ENCODE data around the gene MRPL46.

DNA sequence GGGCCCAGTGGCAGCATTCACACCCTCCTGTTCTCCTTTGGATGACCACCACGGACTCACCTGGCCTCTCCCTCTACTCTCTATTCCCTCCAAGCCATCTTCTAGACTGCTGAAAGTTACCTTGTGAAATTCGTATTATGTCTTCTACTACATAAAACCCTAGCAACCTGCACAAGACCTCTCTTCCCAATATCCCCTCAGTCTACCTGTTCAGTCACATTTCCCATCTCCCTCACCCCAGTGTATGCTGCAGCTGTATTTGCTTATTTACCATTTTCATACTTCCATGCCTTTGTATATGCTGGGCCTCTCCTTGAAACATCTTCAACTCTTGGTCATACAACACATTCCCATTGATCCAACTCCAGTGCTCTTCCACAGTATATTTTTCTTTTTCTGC lies 44.0 kb upstream of the MRPL46 start:
- TF ChIP-seq, protein P1, sequence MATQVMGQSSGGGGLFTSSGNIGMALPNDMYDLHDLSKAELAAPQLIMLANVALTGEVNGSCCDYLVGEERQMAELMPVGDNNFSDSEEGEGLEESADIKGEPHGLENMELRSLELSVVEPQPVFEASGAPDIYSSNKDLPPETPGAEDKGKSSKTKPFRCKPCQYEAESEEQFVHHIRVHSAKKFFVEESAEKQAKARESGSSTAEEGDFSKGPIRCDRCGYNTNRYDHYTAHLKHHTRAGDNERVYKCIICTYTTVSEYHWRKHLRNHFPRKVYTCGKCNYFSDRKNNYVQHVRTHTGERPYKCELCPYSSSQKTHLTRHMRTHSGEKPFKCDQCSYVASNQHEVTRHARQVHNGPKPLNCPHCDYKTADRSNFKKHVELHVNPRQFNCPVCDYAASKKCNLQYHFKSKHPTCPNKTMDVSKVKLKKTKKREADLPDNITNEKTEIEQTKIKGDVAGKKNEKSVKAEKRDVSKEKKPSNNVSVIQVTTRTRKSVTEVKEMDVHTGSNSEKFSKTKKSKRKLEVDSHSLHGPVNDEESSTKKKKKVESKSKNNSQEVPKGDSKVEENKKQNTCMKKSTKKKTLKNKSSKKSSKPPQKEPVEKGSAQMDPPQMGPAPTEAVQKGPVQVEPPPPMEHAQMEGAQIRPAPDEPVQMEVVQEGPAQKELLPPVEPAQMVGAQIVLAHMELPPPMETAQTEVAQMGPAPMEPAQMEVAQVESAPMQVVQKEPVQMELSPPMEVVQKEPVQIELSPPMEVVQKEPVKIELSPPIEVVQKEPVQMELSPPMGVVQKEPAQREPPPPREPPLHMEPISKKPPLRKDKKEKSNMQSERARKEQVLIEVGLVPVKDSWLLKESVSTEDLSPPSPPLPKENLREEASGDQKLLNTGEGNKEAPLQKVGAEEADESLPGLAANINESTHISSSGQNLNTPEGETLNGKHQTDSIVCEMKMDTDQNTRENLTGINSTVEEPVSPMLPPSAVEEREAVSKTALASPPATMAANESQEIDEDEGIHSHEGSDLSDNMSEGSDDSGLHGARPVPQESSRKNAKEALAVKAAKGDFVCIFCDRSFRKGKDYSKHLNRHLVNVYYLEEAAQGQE (IDR thresholded peaks at IDR 0.05; ENCODE audit: borderline replicate concordance): no peak
- TF ChIP-seq RAD21 (conservative IDR thresholded peaks at IDR 0.05) (no peak), EZH2 (IDR thresholded peaks at IDR 0.05; ENCODE audit: borderline replicate concordance, insufficient read depth, low read length, poor library complexity, severe bottlenecking) (no peak), MXI1 (conservative IDR thresholded peaks at IDR 0.05; ENCODE audit: poor library complexity, severe bottlenecking) (no peak)
